CD4-positive, alpha-beta T cell treated with Interleukin-15 for 1 hour (primary cell): Measurements from ENCODE around the gene ATP2B2.

Experiments
- DNase-seq: peaks from one replicate; pipeline ENCODE4 v3.0.0-alpha.2; 2020

ATP2B2 gene

DNA sequence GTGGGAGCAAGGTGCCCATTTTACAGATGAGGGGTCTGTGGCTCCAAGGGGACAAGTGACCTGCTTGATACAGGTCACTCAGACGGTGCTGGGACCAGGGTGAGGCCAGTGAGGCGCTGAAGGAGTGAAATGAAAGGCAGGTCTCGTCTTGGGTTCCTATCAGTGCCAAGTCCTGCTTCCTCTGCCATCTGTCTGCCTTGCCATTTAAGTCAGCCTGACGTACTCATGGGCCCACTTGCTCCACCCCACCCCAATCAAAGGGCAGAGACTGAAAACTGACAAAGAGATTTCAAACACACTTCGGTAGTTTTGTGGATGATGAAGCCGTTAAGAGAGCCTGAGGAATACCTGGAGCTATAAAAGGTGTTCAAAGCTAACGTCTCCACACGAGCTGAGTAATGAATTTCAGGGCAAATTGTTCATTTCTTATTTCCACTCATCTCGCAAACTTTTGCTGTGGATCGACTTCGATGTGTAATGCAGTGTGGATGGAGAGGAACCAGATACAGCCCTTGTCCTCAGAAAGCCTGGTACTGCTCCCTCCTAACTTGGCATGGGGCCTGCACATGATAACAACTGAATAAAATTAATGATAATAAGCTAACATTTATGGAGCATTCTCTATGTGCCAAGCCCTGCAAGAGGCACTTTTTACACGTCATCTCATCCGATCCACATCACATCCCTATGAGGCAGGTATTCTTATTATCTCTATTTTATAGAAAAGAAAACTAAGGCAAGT, 36.6 kb downstream of the ATP2B2 start:
- DNase-seq, result no peak

DNA sequence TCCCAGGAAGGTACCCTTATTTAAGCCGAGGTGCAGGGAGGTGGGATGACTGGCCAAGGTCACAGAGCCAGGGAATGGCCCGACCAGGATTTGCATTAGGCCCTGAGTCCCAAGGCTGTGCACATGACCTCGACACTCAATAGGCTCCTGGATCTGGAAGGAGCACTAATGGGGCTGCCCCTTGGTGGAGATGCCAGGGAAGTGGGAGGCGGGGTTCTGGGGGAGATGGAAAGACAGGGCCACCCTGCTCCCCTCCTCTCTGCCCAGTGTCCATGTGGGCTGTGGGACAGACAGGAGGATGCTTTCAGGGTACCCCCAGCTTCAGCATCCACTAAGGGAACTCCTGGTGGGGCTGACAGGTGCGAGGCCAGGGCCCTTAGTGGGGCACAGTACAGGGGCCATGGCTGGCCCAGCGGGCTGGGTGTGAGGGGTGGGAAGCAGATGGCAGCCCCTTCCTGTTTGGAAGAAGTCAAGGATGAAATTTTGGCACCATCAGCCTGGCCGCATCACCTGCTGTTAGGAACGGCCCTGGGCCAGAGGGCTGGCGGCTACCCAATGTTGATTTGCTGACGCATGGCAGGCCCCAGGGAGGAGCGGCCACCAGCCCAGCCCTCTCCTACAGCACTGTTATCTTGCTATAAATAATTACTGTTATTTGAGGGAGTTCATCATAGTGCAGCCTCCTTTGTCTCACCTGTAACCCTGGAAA, 37.3 kb downstream of the ATP2B2 start:
- no peak for DNase-seq

DNA sequence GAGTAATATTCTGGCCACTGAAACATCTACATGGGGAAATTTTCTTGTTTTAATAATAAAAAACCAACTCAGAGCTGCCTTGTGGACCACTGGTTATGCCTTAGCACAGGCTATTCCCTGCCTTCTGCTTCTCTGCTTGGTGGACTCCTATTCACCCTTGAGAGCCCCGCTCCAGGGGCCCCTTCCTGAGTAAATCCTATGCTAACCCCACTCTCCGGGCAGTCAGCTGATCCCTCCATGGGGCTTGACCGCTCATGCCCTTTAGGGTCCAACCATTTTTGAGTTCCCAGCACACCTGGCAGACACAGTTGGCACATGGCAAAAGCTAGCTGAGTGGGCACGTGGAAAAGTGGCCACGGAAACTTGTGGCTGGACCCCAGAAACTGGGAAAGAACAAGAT, 38.2 kb downstream of the ATP2B2 start:
- DNase-seq, result no peak

DNA sequence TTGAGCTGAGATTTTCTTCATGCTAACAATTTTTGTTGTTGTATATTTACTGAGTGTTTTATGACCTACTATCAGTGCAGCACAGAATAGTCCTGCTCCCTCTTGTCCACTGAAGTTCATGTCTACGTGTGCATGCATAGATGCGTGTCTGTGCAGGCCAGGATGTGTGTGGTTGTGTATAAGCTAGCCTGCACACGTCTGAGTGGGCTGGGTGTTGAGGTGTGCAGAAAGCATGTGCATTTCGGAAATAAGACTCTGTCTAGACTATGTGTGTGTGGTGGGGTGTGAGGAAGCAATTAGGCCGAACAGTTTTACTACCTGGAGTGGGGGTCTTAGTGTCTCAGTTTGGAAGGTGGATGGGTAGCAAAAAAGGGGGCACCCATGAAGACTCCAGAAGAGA, 39.2 kb downstream of the ATP2B2 start:
- DNase-seq, result no peak

DNA sequence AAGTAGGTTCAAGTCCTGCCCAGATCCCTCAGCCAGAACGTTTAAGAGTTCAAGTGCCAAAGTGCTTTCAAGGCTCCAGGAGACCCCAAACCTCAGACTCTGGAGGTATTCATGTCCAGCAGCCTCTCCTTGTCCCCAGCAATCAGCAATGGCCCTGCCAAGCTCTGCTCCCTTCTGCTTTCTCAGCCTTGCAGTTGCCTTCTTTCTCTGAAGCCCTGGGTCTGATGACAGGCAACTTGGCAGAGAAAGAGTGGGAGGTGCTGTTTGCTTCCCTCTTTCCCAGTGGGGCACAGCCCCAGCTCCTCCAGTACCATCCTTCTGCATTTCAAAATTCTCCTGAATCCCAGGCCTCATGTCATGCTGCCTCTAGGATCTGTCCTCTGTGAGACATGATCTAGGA, 40.2 kb downstream of the ATP2B2 start:
- no peak for DNase-seq

DNA sequence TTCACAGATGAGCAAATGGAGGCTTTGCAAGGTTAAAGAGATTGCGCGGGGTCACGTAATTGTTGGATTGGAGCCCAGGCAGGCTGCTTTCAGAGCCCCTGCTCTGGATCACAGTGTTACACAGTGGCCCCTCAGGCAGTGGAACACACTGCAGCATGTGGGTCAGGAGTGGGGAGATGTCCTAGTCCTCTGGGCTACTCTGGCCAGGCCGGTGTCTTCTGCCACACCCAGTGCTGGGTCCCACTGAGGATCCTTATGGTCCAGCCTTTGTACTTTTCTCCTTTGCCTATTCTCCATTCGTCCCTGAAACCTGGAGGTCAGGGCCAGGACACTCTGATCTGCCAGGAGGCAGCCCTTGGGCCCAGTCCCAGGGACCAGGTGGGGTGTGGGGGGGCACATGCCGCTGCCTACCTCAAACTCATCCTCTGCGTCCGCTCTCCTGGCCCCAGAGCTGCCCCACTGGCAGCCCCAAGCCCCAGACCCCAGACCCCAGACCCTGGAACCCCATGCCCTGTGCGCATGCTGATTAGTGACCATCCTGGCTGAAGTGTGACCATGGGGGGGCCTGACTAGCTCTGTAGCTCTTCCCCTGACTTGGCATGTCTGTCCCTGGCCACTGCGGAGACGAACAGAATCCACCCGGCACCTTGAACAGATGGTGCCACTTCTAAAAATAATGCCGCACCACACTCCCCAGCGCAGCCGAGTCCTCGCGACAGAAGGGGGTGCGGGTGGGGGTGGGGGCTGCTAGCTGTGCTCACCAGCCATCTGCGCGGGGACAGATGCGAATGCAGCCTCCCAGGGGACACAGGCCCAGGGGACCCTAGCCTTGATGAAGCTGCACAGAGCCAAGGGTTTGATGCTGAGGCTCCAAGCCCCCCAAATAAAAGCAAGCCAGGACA, 41.6 kb downstream of the ATP2B2 start:
- no peak for DNase-seq

DNA sequence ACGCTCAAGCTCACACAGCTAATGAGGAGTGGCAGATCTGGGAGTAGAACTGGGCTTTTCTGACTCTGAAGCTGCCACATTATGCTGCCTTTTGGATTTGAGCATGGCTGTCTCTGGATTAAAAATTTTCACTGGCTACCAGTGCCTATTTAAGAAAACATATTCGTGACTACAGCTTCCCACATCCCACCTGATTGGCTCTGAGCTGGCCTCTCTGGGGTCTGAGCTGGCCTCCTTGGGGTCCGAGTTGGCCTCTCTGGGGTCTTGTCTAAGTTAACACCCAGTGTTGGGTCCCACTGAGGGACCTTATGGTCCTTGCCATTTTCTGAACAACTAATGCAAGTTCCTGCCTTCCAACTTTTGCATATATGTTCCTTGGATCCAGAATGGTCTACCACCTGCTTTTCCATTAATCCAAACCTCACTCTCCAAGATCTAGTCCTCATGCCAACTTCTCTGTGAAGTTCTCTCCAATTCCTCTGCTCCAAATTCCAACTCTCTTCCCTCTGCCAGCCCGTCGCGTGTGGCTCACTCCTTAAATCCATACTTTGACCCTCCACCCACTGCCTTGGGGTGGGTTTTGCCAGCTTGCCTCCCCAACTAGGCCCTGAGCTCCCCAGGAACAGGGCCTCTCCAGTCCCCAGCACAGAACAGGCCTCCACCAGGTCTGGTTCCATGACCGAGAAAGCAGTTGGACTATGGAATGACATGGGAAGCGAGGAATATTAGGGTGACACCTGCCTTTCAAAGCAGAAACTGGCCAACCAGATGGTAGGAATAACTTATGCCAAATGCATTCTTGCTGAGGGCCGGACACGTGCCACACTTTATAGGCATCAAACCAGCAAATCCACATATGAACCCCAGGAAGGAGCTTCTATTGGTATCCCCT, 42.5 kb downstream of the ATP2B2 start:
- no peak for DNase-seq

DNA sequence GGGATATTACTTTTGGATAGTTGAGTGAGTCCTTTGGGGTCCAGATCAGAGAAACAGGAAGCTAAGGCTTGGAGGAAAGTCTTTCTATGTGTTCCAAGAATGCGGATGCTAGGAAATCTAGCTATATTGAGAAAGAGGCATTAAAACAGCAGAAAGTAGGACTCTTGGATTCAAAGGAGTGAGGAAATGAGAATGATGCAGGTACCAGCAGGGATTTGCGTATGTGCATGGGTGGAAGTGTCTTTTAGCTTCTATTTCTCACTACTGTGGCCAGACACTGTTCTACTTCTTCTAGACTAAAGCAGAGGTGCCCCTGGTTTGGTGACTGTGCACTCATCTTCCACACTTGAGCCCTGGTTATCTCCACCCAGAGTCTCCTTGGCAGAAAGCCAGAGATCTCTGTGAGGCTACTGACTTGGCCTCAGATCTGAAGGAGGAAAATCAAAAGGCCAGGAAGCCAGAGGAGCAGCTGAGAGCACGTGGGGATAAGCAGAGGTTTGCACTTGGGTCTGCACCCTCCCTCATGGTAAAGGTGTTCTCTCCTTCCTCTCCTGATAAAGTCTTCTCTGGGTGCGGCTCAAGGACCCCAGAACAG, 44.3 kb downstream of the ATP2B2 start:
- no peak for DNase-seq

DNA sequence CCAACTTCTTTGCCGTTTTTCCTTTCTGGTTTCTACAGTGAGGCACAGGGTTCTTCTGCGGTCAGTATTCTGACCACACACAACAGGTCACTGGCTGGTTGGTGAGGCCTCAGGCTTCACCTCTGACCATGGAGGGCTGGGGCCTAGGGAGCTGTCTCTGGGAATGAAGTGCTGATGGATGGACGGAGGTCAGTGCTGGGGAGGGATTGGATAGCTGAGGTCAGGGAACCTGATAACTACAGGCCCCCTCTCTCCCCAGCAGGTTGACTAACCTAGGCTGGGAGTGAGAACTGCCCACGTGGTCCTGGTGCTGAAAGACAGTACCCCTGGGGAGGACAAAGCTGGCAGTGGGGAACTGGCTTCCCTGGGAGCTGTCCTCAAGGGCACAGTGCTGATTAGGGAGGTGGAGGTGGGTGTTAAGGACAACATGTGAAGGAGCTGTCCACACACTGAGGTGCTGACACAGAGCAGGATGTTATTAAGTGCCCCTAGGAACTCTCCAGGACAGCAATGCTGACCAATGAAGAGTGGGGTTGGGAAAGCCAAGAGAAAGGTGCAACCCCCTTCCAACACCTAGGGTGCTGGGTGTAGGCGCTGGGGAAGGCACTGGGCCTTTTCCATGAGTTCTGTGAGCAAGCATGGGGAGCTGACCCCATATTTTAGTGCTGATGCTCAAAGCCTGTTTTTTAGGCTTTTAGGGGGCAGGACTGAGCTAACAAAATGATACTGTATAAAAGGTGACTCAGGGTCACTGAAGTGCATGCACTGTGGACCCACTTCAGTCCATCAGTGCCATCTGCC, 45.2 kb downstream of the ATP2B2 start:
- peak; percentile 39 for DNase-seq

DNA sequence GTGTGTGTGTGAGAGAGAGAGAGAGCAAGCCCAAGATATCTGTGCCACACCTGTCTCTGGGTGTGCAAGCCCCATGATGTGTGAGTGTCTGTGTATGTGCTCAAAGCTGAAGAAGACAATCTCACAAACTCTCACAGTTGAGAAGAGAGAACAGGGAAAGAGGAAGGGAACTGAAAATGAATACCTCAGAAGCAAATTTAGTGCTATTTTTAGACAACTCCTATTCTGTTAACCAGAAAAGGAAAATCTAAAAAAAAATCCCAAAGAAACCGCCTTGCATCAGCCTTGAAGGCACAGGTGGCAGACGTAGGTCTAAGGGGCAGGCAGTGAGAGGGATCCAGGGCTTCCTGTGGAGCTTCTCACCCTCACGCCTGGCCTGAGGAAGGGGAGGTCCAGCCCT, 47.8 kb downstream of the ATP2B2 start:
- DNase-seq, result no peak

DNA sequence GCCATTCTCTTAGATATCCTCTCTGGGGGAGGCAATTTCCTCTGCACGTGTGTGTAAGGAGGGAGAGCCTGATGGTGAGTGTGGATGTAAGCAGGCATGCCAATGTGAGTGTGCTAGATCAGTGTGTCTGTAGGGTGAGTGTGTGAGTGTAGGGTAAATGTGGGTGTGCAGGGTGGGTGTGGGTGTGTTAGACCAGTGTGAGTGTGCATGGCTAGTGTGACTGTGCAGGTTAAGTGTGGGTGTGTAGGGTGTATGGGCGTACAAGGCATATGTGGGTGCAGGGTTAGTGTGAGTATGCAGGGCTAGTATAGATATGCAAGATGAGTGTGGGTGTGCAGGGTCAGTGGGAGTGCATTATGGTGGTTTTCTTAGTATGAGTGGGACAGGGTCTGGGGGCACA, 48.4 kb downstream of the ATP2B2 start:
- DNase-seq, result no peak

DNA sequence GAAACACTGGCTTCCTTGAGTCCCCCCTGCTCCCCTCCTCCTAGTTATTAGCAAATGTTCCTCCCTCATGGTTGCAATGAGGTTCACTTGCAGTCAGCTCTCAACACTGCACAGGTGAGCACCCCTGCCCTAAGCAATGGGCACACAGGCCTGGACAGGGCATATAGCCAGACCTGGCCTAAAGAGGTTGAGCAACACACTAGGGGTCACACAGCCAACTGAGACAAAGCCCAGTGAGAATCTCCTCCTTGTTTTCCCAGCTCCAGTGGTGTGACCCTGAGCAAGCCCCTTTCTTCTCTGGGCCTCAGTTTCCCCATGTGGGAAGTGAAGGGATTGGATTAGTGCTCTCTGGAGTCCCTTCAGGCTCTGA, 49.9 kb downstream of the ATP2B2 start:
- DNase-seq, result no peak

DNA sequence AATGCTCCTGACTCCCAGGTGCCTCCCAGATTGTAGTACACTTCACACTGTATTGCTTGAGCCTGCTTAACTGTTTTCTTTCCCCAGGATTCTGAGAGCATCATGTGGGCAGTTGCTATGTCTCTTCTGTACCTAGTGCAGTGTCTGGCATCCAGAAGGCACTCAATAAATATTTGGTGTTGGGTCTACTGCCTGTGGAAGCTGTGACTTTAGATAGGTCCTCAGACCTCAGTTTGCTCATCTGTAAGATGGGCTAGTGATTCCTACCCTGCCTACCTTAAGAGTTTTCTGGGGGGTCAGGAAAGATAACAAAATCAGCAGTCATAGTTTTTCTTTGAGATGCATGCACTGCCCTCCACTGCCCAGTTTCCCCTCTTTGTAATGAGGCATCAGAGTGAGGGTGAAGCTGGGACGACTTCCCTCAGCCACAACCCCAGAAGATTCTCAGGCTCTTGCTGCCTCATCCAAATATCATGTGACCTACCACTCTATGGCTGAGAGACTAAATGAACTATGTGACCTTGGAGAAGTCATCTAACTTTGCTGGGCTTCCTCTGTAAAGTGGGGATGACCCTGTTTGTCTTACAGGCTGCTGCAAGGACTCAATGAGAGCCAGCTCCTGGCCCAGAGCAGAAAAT, 50.4 kb downstream of the ATP2B2 start:
- DNase-seq, result no peak

DNA sequence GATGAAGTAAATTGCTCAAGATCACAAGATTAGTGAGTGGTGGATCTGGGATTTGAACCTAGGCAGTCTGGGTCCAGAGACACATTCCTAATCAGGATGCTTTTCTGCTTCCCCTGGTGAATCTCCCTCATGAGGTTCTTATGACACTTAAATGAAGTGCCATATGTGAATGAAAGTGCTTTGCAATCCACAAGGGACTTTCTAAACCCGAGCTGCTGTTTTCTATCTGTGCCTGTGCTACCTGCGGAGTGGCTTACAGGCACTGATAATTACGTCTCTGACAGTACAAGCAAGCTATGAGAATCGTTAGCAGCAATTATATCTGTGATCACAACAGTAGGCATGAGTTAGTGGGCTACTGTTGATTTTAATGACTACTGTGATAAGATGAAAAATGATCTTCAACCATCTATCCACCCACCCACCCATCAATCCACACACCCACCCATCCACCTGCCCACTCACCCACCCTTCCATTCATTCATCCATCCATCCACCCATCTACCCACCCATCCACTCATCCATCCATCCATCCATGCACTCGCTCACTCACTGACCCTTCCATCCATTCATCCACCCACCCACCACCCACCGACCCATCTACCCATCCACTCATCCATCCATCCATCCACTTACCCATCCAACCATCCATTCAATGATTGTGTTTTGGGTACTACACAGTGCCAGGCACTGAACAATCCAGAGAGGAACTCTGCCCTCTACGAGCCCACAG, 51.8 kb downstream of the ATP2B2 start:
- DNase-seq, result no peak

DNA sequence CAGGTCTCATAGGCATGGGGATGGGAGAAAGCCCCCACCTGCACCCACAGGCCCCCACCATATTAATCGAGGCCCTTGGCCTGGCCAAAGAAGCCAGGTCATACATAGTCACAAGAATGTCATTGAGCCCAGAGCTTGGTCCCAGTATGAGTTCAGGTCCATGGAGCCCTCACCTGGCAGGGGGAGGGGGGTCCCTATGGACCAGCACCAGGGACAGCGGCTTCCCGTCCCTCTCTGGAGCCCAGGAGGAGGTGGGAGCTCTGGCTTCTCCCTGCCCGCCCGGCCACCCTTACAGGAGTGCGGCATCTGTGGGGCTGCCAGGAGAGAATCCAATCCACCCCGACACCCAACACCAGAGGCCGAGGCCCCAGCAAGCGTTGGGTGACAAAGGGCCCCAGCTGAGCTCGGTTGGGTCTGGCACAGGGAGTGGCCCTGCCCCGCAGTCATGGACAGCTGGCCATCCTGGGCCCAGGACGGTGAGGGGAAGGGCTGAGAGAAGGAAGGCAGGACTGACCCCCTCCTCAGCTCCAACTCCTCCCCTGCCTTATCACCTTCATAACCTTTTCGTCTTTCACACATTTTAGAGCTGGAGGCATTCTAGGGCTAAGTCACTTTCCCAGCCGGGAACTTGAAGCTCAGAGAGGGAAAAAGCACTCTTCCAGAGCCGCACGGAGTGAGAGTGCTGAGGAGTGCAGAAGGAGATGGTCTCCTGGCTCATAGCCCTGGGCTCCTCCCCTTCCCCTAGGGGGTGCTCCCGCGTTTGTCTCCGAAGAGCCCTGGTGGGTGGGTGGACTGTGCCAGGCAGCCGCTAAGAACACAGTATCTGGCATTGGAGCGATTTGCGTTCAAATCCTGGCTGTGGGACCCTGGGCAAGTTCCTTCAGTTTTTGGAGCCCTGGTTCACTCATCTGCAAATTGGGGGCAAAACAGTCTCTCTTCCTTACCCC, 54.6 kb downstream of the ATP2B2 start:
- DNase-seq, result no peak

DNA sequence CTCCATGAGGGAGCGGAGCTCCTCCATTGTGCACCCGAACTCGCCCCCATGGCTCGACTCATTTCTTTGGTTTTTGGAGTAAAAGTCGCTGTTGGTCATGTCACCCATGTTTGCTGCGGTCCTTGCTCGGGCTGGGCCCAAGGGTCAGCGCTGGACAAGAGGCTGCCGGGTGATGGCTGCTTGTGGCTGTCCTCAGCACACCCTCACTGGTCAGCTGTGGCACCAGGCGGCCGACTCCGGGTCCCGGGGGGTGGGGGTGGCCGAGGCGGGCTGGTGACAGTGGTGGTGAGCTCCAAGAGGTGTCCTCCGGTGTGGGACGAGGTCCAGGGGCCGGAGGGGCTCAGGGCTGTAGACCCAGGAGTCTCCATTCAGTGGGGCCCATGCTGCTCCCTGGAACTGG, 56.0 kb downstream of the ATP2B2 start:
- DNase-seq, result no peak

DNA sequence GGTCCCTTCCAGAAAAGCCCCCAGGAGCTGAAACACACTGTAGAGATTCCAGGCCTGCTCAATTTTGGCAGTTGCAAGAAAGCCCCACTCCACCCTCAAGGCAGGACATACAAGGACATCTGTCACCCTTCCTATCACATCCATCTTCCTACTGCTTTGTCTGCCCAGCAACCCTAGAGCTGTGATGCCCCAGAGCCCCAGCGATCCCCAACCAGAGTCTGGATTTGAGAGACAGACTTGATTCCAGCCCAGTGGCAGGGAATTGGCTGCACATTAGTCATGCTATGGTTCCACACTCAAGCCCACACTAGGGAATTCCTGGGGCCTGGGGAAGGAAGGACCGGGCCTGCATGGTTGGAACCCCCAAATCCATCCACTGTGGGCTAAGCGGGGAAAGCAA, 56.8 kb downstream of the ATP2B2 start:
- DNase-seq, result no peak

DNA sequence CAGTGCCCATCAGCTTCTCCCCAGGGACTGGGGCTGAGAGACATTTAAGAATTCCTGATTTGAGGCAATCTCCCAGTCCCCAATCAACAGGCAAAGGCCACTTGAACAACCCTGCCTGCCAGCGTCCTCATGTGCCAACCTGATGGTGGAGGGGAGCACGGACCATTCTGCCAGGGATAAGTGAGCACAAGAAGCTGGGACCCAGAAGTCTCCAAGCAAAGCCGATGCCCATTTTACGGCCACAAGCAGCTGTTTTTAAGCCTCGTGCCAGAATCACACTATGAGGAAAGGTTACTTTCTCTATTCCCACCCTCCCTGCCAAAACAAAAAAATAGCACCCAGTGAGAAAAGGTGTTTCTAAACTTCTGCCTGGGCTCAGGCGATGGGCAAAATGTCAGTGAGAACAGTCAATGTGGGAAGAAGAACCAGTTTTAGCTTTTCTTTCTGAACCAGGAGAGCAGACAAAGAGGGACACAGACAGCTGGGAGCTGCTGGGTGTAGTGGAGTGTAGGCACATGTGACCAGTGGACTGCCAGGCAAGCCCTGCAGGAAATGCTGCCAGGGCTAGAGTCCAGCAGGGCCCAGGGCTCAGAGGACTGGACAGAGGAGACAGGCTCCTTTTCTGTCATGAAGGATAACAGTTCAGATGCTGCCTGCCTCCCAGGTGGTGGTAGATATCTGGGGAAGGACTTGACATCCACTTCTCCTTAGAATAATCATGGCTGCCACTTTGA, 57.7 kb downstream of the ATP2B2 start:
- DNase-seq, result no peak
